K562 (cell line): Measurements from ENCODE around the gene NBPF12. TPM values are rescaled to one million over a fixed set of nuclear protein-coding genes. Genes with fewer than 3 reads are reported as not detected.
"Not testable (repeated sequence)": the region's sequence is repeated elsewhere in the genome, so short reads cannot be mapped to it uniquely, and the experiment has no call there.

Source experiments
- ATAC-seq: fragments of 200-7000 bp; cut with Tn5 transposase; 3 replicates; pipeline ENCODE4 v1.9.1; 2020; ENCODE audit warnings: moderate library complexity
- BruUV-seq: library from RNA; stranded (reverse); fragments of 400-500 nt; replicated peaks from 2 replicates; lab custom pipeline; 2021; lab: Mats Ljungman, UMichigan
- CTCF ChIA-PET: fragments of 300-600 bp; formaldehyde crosslinking; extraction: SDS; loops from one replicate; lab custom pipeline; 2021; ENCODE audit warnings: low intra/inter-chr PET ratio; lab: Yijun Ruan, JAX
- POLR2A ChIA-PET: fragments of 300-600, 350-650 bp; sonication (Branson Sonifier 250); formaldehyde crosslinking; extraction: SDS; loops from one replicate; lab custom pipeline; 2021; ENCODE audit warnings: antibody characterized with exemption, inconsistent platforms; lab: Yijun Ruan, JAX
- DNase-seq, 4 experiments: peaks; one replicate each; pipeline versions ENCODE4 v3.0.0 to v3.0.0-alpha.2; 2011 to 2018; ENCODE audit warnings: low spot score in 3 of 4, mixed read lengths in 3 of 4; ENCODE audit errors: extremely low read depth in 1 of 4
- FAIRE-seq: peaks from 2 replicates; lab custom pipeline; 2011; peaks lifted over from hg19 to GRCh38; lab: Jason Lieb, UNC
- H2AFZ ChIP-seq: 2 replicates; pipeline ENCODE4 v1.6.0; 2011; ENCODE audit warnings: low read depth, low read length, control low read depth, inconsistent platforms
- H3K27ac ChIP-seq: fragments of 200-600 bp; 3 replicates; pipeline ENCODE4 v1.8.0; 2011; ENCODE audit warnings: low read depth, mild to moderate bottlenecking, control low read depth, inconsistent platforms, low read length, moderate library complexity, mixed read lengths; ENCODE audit errors: extremely low read depth
- H3K27me3 ChIP-seq, 2 experiments: fragments of 300-600 bp in 1 of 2; 2 replicates in 1 of 2; 3 replicates in 1 of 2; pipeline versions ENCODE4 v1.6.0 to v1.8.0; 2011; ENCODE audit warnings: inconsistent platforms in 2 of 2, low read length in 2 of 2, mild to moderate bottlenecking in 1 of 2, mixed read lengths in 1 of 2, moderate library complexity in 1 of 2; ENCODE audit not compliant: control insufficient read depth in 2 of 2, insufficient read depth in 2 of 2
- H3K36me3 ChIP-seq: fragments of 300-600 bp; 3 replicates; pipeline ENCODE4 v1.8.0; 2011; ENCODE audit warnings: mild to moderate bottlenecking, low read length, inconsistent platforms; ENCODE audit not compliant: control insufficient read depth, insufficient read depth
- H3K4me1 ChIP-seq, 2 experiments: fragments of 200-600 bp in 1 of 2; replicated peaks in 1 of 2; 2 replicates in 1 of 2; 3 replicates in 1 of 2; pipeline versions ENCODE4 v1.5.1 to v1.8.0; 2011; ENCODE audit warnings: inconsistent platforms in 2 of 2, low read length in 2 of 2, mild to moderate bottlenecking in 1 of 2, mixed read lengths in 1 of 2, moderate library complexity in 1 of 2; ENCODE audit not compliant: control insufficient read depth in 2 of 2, insufficient read depth in 2 of 2
- H3K4me2 ChIP-seq: 2 replicates; pipeline ENCODE4 v1.6.1; 2011; ENCODE audit warnings: low read length, control low read depth, inconsistent platforms, mixed read lengths; ENCODE audit not compliant: insufficient read depth
- H3K4me3 ChIP-seq: fragments of 200-600 bp; sonication (generic), shearing (Covaris generic); 2 replicates; pipeline ENCODE4 v1.5.1; 2016; ENCODE audit warnings: control low read depth, inconsistent platforms
- H3K79me2 ChIP-seq: fragments of 200-600 bp; 3 replicates; pipeline ENCODE4 v1.8.0; 2011; ENCODE audit warnings: low read length, inconsistent platforms; ENCODE audit not compliant: control insufficient read depth, insufficient read depth
- H3K9ac ChIP-seq, 2 experiments: 2 replicates each; pipeline versions ENCODE4 v1.6.0 to v1.6.1; 2011; ENCODE audit warnings: low read depth in 2 of 2, low read length in 2 of 2, control low read depth in 1 of 2, inconsistent platforms in 1 of 2, mild to moderate bottlenecking in 1 of 2, mixed read lengths in 1 of 2; ENCODE audit not compliant: insufficient read depth in 1 of 2
- H3K9me1 ChIP-seq: one replicate; pipeline ENCODE4 v1.6.0; 2011; ENCODE audit warnings: inconsistent platforms, mild to moderate bottlenecking, low read length, moderate library complexity; ENCODE audit not compliant: control insufficient read depth, insufficient read depth
- H3K9me3 ChIP-seq: replicated peaks from 2 replicates; pipeline ENCODE4 v1.5.1; 2011; ENCODE audit warnings: low read depth, low read length, inconsistent platforms; ENCODE audit not compliant: control insufficient read depth, insufficient read depth
- H4K20me1 ChIP-seq: replicated peaks from 2 replicates; pipeline ENCODE4 v1.6.1; 2011; ENCODE audit warnings: low read length, inconsistent platforms, mixed read lengths; ENCODE audit not compliant: control insufficient read depth, insufficient read depth
- DDX20 ChIP-seq: fragments of 450-650 bp; IDR thresholded peaks from 2 replicates; pipeline ENCODE4 v1.6.1; 2016; ENCODE audit warnings: missing genetic modification characterization, low read depth, mild to moderate bottlenecking, missing compliant biosample characterization, moderate library complexity
- DMBX1 ChIP-seq: fragments of 250-450 bp; sonication (Bioruptor Pico); IDR thresholded peaks from 2 replicates; pipeline ENCODE4 v1.8.0; 2022; ENCODE audit warnings: inconsistent platforms, mild to moderate bottlenecking, moderate library complexity, borderline replicate concordance
- NR4A1 ChIP-seq, 2 experiments: fragments of 250-450 bp in 1 of 2; fragments of 450-650 bp in 1 of 2; sonication (Bioruptor Pico) in 1 of 2; IDR thresholded peaks; 2 replicates each; pipeline versions ENCODE4 v1.4.0 to v1.6.1; 2016 to 2020; ENCODE audit warnings: mild to moderate bottlenecking in 2 of 2, missing compliant biosample characterization in 1 of 2, missing genetic modification characterization in 1 of 2, moderate library complexity in 1 of 2
- PTRF ChIP-seq: fragments of 450-650 bp; IDR thresholded peaks from 2 replicates; pipeline ENCODE4 v1.6.1; 2016; ENCODE audit warnings: mild to moderate bottlenecking, missing genetic modification characterization, missing compliant biosample characterization
- SMAD4 ChIP-seq: fragments of 250-450 bp; sonication (Bioruptor Pico); conservative IDR thresholded peaks from 2 replicates; pipeline ENCODE4 v1.8.0; 2021; ENCODE audit warnings: inconsistent platforms, mild to moderate bottlenecking, moderate library complexity
- ZNF311 ChIP-seq: fragments of 250-450 bp; sonication (Bioruptor Pico); IDR thresholded peaks from 2 replicates; pipeline ENCODE4 v1.4.0; 2020; ENCODE audit warnings: mild to moderate bottlenecking, moderate library complexity
- WGBS: fragments of 100-300 bp; shearing (Covaris generic); methylation state at CpG from one replicate; pipeline ENCODE4 v1.1.6; 2016; ENCODE audit warnings: low coverage, mixed read lengths; ENCODE audit not compliant: insufficient coverage; ENCODE audit errors: missing lambda C conversion rate; 5-methylcytosine and 5-hydroxymethylcytosine counted together
- in situ Hi-C: fragments of 300-500 bp; cut with MboI; formaldehyde crosslinking; loops from 4 replicates; pipeline ENCODE4 v1.15.0; 2018; ENCODE audit warnings: inconsistent platforms, mixed read lengths
- intact Hi-C: fragments of 100-400 bp; cut with micrococcal nuclease; formaldehyde crosslinking; loops from 2 replicates; pipeline ENCODE4 v1.14.2; 2022
- polyA plus RNA-seq, 8 experiments: library from polyadenylated mRNA; depleted of rRNA in 4 of 8; stranded (reverse) in 5 of 8; unstranded in 3 of 8; fragments of >200 nt; fragmentation: Nextera tagmentation in 2 of 8; fragmentation: Illumina TruSeq in 1 of 8; extraction: Ambion mirVana in 2 of 8; extraction: Trizol in 1 of 8; gene quantifications; 2 replicates each; pipeline versions ENCODE4 v1.2.1 to v1.2.3, GENCODE V29; 2011 to 2014; ENCODE audit warnings: inconsistent platforms in 1 of 8, missing spikeins in 1 of 8
- total RNA-seq, 7 experiments: library from RNA; depleted of rRNA in 6 of 7; stranded (reverse); fragments of >200 nt in 6 of 7; fragmentation: Illumina TruSeq in 2 of 7; extraction: Trizol in 2 of 7; gene quantifications; 2 replicates each; pipeline versions ENCODE4 v1.2.1 to v1.2.3, GENCODE V29; 2011 to 2021; ENCODE audit warnings: low replicate concordance in 1 of 7
- TF ChIP-seq, protein P1 (sequence below): fragments of 450-650 bp; IDR thresholded peaks from 2 replicates; pipeline ENCODE4 v1.6.1; 2017; ENCODE audit warnings: antibody characterized with exemption, mild to moderate bottlenecking
- TF ChIP-seq, protein P2 (sequence below), 2 experiments: fragments of 250-450 bp in 1 of 2; fragments of 450-650 bp in 1 of 2; sonication (Bioruptor Pico) in 1 of 2; IDR thresholded peaks; 2 replicates each; pipeline versions ENCODE4 v1.6.1 to v1.8.0; 2016 to 2021; ENCODE audit warnings: mild to moderate bottlenecking in 2 of 2, moderate library complexity in 2 of 2, missing compliant biosample characterization in 1 of 2, missing genetic modification characterization in 1 of 2

Gene NBPF12
- total and polyA plus RNA-seq, 9 of the 15 experiments (the other 6 are each of a cell fraction or from before 2014, with no cell fraction given) = 2.4 to 14.5 (median 8.2) TPM

DNA sequence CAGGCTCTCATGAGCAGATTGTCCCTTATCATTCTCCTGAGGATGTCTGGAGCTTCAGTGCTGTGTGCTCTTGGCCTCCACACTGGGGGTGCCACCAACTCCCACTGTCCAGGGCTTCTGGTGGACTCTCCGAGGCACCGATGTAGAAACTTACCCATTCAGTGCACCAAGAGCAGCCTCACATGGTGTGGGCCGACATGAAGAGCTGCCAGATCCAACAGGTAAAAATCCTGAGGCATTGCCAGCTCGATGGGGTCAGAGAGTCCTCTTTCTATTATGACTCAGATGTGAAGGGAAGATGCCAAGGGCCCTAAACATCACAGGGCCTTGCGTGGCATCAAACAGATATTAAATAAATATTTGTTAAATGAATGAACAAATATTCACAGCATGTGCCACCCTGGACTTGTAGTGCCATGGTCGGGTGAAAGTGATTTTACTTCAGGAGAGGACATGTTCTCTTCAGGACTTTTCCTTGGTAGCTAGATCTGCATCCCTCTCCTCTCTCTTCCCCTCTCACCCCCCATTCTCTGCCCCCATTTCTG lies 5.3 kb downstream of the NBPF12 start:
- BruUV-seq, intact Hi-C loops, H3K27ac ChIP-seq, H3K9ac ChIP-seq, H3K4me1 ChIP-seq, in situ Hi-C loops, H4K20me1 ChIP-seq, CTCF ChIA-PET, DNase-seq, FAIRE-seq, H3K9me1 ChIP-seq, H3K4me3 ChIP-seq, H3K9me3 ChIP-seq, H3K27me3 ChIP-seq, H3K36me3 ChIP-seq, H2AFZ ChIP-seq, POLR2A ChIA-PET, ATAC-seq, H3K4me2 ChIP-seq: not testable (repeated sequence)
- WGBS = 92% methylated on average over 6 of the region's 6 CpGs
- H3K79me2 ChIP-seq = peaks cover 18% of the 10 kb centered on the region

DNA sequence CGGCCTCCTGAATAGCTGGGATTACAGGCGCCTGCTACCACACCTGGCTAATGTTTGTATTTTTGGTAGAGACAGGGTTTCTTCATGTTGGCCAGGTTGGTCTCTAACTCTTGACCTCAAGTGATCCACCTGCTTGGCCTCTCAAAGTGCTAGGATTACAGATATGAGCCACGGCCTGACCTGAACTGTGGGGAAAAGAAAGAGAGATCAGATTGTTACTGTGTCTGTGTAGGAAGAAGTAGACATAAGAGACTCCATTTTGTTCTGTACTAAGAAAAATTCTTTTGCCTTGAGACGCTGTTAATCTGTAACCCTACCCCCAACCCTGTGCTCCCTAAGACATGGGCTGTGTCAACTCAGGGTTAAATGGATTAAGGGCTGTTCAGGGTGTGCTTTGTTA lies 10.0 kb downstream of the NBPF12 start:
- in situ Hi-C loops; H4K20me1 ChIP-seq; H3K36me3 ChIP-seq; H3K4me2 ChIP-seq; H3K4me3 ChIP-seq; DNase-seq; intact Hi-C loops; BruUV-seq; H3K9ac ChIP-seq; CTCF ChIA-PET; H3K4me1 ChIP-seq; FAIRE-seq; H3K27me3 ChIP-seq; H2AFZ ChIP-seq; ATAC-seq; POLR2A ChIA-PET; H3K27ac ChIP-seq; H3K9me3 ChIP-seq; H3K79me2 ChIP-seq; H3K9me1 ChIP-seq; TF ChIP-seq NR4A1 (CRISPR knock-in tag; IDR thresholded peaks at IDR 0.05): not testable (repeated sequence)
- WGBS = 50% methylated on average over 1 of the region's 4 CpGs
- TF ChIP-seq DDX20 (tag) (peak; percentile 61; the same call in 1 of the 2 replicates), PTRF (tag) (0 out of 2 replicates have a peak, but pooled peaks have one; percentile 42), ZNF311 (0 out of 2 replicates have a peak, but pooled peaks have one; percentile 49), SMAD4 (CRISPR knock-in tag) (0 out of 2 replicates have a peak, but pooled peaks have one; percentile 48), DMBX1 (peak; percentile 84; the same call in 1 of the 2 replicates), NR4A1 (tag; IDR thresholded peaks at IDR 0.05) (0 out of 2 replicates have a peak, but pooled peaks have one; percentile 48)
- TF ChIP-seq, protein P1, sequence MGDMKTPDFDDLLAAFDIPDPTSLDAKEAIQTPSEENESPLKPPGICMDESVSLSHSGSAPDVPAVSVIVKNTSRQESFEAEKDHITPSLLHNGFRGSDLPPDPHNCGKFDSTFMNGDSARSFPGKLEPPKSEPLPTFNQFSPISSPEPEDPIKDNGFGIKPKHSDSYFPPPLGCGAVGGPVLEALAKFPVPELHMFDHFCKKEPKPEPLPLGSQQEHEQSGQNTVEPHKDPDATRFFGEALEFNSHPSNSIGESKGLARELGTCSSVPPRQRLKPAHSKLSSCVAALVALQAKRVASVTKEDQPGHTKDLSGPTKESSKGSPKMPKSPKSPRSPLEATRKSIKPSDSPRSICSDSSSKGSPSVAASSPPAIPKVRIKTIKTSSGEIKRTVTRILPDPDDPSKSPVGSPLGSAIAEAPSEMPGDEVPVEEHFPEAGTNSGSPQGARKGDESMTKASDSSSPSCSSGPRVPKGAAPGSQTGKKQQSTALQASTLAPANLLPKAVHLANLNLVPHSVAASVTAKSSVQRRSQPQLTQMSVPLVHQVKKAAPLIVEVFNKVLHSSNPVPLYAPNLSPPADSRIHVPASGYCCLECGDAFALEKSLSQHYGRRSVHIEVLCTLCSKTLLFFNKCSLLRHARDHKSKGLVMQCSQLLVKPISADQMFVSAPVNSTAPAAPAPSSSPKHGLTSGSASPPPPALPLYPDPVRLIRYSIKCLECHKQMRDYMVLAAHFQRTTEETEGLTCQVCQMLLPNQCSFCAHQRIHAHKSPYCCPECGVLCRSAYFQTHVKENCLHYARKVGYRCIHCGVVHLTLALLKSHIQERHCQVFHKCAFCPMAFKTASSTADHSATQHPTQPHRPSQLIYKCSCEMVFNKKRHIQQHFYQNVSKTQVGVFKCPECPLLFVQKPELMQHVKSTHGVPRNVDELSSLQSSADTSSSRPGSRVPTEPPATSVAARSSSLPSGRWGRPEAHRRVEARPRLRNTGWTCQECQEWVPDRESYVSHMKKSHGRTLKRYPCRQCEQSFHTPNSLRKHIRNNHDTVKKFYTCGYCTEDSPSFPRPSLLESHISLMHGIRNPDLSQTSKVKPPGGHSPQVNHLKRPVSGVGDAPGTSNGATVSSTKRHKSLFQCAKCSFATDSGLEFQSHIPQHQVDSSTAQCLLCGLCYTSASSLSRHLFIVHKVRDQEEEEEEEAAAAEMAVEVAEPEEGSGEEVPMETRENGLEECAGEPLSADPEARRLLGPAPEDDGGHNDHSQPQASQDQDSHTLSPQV = peak; percentile 82
- TF ChIP-seq, protein P2, sequence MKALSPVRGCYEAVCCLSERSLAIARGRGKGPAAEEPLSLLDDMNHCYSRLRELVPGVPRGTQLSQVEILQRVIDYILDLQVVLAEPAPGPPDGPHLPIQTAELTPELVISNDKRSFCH (CRISPR knock-in tag; IDR thresholded peaks at IDR 0.05) = not testable (repeated sequence)
- TF ChIP-seq, protein P2 (tag; IDR thresholded peaks at IDR 0.05) = peak; percentile 58; the same call in 1 of the 2 replicates
